Endometrium (tissue), 2 donors: Measurements from ENCODE around the gene SMC6.

Source experiments
- FAIRE-seq: peaks from 2 replicates; lab custom pipeline; 2012; peaks lifted over from hg19 to GRCh38; lab: Jason Lieb, UNC
- donor health status: control.
- donor health status: control.

SMC6 gene, protein sequence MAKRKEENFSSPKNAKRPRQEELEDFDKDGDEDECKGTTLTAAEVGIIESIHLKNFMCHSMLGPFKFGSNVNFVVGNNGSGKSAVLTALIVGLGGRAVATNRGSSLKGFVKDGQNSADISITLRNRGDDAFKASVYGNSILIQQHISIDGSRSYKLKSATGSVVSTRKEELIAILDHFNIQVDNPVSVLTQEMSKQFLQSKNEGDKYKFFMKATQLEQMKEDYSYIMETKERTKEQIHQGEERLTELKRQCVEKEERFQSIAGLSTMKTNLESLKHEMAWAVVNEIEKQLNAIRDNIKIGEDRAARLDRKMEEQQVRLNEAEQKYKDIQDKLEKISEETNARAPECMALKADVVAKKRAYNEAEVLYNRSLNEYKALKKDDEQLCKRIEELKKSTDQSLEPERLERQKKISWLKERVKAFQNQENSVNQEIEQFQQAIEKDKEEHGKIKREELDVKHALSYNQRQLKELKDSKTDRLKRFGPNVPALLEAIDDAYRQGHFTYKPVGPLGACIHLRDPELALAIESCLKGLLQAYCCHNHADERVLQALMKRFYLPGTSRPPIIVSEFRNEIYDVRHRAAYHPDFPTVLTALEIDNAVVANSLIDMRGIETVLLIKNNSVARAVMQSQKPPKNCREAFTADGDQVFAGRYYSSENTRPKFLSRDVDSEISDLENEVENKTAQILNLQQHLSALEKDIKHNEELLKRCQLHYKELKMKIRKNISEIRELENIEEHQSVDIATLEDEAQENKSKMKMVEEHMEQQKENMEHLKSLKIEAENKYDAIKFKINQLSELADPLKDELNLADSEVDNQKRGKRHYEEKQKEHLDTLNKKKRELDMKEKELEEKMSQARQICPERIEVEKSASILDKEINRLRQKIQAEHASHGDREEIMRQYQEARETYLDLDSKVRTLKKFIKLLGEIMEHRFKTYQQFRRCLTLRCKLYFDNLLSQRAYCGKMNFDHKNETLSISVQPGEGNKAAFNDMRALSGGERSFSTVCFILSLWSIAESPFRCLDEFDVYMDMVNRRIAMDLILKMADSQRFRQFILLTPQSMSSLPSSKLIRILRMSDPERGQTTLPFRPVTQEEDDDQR

DNA sequence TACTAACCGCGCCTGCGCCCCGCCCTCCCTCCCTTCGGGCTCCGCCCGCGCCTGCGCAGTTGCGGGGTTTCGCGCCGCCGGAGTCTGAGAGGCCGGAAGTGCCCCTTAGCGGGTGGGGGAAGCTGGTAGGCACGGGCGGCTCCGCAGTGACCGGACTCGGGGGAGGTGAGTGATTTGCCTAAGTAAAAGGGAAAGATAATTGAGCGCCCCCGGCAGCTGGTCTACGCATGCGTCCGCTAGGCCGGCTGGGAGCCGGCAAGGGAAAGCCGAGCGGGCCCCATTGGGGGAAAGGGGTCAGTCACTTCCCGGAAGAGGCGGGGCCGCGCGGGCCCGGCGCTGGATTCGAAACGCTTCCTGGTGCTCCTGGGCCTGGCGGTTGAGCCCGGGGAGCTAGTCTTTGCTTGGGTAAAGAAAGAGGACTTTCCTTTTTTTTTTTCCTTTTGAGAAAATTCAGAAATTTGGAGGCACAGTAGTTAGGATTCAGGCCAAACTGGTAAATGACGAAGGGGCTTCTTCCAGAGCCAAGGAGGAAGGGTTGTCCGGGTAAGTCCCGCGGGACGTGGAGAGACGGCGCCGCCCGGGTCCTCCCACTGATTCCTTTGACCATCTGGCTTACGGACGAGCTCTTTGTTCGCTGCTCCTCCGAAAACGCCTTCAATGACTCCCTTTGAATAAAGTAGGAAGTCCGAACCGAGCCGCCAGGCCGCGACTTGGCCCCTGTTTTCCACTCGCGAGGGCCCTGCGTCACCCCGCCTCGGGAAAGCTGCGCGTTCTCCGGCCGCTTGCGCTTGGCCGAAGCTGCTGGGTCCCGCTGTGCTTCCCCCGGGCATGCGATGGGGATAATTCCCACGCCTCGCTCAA, at the start of gene SMC6, which contains the start of gene GEN1:
Gene SMC6, minus strand, starts transcription at position 8 of the 861 bp plus-strand sequence. CDS start 7,864 bp downstream, outside the sequence.
Gene GEN1, plus strand, starts transcription at position 336 of the 861 bp plus-strand sequence. CDS start 5,806 bp downstream, outside the sequence.
- FAIRE-seq = no peak

DNA sequence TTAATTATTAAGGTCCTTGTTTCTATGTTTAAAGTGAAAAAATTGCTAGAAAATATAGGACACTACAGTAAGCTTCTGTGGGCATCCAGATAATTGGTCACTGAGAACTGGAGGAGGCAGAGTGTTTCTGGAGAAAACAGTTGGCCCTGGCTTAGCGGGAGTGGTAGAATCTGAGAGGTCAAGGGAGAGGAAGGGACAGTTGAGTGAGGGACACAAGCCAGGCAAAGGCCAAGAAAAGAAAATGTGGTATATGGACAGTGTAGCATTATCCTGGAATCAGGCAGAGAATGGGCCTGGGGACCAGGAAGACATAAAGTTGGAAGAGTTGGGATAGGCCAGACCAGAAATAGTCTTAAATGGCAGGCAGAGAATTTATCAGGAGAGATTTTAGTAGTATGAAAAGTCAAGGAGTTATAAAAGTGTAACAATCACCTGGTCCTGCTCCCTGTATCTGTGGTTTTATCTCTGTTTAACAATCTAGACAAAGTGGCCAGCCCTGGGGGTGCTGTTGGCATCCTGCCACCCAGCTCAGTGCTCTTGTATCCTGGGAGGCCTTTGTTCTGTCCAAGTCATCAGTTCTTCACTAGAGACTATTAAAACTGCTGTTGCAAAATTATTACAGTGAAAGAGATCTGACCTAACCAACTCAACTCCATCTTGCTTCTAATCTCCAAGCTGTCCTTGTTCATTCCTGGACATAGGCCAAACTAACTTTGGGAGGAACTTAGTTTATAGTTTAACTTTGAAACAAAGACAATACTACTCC, 47.3 kb upstream of the SMC6 start:
- FAIRE-seq = no peak

DNA sequence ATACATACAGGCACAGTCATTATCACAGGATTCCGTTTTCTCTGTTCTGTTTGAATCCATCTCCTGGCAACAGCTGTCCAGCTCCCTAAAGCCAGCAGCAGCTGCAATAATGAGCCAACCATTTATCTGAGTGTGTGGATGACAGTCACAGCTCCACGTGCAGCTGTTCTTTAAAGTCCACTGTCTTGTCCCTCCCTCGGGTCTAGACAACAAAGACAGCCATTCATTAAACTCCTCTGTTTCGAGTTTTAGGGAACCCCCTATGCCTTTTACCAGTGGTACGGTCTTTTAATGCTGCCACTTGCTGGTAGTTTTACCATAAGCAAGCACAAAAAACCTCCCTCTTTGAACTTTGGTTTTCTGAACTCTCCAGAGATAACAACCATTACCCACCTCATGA, 46.6 kb upstream of the SMC6 start:
- FAIRE-seq = no peak

DNA sequence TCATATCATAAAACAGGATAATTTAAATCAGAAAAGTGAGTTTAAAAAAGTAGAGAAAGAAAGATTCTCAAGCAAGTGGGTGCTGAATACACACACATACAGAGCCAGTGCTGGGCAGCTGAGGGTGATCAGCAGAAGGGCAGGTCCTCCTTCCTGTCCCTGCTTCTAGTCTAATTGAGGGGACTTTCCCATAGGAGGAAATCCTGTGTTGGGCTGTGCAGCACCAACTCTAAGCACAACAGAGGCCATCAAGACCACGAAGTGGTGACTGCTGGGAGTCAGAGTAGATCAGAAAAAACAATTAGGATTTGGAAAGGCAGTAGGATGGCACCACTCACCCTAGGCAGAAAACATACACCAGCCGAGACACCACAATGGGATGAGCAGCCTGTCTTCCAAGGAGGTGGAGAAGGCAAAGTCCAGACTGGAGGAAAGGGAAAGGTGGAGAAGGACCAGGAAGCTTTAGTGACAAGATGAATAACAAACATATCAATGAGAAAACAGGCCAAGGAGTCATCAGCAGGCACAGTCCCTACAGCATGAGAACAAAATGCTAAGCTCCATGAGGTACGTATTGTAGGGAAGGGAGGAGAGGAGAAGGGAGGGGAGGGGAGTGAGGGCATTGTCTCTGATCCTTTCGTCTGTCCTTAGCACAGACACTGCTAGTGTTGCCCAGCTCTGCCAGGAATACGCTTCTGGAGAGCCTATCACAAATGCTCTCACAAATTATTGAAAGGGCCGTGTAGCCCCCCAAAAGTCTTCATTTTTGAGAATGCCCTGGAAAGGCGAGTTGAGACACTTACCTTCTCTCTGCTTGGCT, 45.9 kb upstream of the SMC6 start:
- FAIRE-seq = no peak

DNA sequence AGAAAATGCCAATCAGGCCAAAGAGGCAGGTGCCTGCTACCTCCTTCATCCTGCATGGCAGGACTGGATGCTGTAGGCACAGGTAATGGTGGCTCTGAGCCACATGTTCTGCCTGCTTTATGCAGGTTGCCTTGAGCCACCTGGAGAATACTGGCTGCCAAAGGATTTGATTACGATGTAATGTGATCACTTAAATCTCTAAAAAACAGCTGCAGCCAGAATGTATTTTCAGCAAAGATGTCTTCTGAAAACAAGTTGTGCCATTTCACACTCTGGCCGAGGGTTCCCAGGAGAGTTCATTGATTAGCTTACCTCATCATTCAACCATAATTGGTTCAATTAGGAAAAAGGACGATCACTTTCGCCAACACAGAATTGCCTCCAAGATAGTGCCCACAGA, 44.7 kb upstream of the SMC6 start:
- FAIRE-seq = no peak

DNA sequence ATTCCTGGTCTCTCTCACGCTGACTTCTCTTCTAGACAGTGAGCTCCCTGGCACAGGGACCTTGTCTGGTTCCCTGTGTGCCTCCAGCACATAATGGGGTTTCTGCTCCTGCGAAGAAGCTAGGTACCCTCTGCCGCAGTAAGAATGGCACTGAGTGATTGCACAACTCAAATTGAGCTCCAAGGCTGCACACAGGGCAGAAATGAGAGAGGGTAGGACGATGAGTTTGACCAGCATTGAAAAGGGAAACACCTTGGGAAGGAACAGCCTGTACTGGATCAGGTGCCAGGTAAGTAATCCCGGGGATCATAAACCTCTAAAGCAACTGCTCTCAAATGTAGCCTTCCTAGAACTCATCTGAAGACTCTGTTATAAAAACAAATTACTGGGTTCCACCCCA, 41.7 kb upstream of the SMC6 start:
- no peak for FAIRE-seq

DNA sequence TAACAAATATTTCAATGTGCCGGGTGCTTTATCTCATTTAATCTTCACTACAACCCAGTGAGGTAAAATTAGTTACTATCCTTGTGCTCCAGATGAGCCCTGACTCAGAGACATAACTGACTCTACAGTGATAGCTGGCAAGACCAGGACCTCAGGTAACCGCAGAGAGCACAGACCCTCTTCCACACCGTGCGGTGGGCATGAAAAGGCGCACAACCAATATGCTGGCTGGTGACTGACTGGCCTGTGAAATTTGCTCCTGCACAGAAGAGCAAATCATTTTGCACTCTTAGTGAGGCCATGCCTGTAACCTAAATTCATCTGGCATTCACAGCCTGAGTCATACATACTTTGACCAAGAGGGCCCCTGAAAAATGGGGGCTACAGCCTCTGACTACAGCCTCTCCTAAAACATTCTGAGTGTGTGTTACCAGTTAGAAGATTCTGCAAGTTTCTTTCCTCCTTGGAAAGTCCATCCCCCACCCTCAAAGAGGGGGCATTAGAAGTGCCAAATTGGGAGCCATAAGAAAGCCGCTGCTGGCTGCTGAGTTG, 40.3 kb upstream of the SMC6 start:
- FAIRE-seq = no peak

DNA sequence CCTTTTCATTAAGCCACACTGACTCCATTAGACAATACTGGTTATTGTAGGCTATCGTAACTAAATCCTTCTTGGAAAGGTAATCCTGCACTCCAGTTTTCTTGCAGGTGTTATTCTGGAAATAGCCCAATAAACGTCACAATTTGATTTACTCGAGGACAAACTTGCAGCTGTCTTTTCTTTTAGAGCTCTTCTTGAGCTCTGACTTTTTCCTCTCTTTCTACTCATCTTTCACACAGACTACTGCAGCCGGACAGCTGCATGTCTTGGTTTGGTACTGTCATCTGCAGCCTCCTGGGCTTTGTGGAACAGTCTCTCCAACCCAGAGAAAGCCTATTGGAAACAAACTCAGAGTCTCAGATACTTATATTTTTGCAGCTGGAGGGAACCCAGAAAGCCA, 39.7 kb upstream of the SMC6 start:
- no peak for FAIRE-seq

DNA sequence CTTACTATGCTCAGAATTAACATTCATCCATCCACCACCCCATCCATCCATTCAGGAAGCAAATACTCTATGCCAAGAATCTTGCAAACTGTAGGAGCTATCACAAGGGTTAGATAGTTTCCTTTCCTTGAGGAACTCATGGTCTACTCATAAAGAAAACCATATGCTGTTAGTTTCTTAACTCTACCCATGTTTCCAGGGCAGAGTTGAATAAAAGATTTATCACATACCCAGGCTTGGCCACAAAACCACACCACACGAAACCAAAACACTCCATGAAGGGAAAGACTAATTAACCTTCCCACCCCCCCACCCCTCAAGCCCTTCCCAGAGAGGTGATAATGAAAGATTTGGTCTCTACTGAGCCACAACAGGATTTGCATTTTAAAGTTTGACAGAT, 38.9 kb upstream of the SMC6 start:
- FAIRE-seq = no peak

DNA sequence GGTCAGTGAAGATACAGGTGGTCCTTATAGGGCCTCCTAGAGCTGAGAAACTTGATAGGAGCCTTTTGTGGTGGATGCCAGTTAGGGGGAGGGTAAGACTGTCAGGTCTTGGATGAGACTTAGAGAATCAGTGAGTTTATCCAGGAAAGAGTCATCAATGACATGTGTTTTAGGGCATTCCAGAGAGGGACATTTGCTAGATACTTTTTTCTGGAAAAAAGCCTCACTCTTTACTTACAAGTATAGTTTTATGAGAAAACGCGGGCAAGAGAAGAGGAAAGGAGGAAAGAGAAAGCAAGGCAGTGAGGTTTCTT, 38.2 kb upstream of the SMC6 start:
- no peak for FAIRE-seq

DNA sequence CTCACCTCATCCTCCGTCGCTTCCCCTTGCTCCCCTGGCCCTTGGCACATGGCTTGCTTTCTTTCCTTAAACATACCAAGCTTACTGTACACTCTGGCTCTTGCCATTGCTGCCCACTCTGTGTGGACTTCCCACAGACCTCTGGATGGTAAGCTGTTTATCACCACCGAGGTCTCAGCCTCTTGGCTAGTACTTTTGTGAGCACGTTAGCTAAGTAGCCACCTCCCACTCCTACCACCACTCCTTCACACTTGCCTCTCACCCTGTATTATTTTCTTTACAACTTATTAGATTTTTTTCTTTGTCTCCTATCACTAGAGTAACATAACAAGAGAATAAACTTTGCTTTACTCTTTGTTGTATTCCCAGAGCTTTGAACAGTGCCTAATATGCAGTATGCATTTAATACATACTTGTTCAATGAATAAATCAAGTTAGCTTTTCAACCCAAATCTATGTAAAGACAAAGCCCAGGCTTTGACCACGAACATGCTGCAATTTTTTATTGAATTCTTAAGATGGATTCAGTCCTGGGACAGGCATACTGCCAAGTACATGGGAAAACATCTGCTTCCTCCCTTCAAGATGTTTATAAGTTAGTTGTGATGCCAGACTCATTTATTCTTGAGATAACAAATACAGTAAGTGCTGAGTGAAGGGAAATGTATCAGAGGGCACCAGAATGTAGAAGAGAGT, 37.7 kb upstream of the SMC6 start:
- FAIRE-seq = no peak

DNA sequence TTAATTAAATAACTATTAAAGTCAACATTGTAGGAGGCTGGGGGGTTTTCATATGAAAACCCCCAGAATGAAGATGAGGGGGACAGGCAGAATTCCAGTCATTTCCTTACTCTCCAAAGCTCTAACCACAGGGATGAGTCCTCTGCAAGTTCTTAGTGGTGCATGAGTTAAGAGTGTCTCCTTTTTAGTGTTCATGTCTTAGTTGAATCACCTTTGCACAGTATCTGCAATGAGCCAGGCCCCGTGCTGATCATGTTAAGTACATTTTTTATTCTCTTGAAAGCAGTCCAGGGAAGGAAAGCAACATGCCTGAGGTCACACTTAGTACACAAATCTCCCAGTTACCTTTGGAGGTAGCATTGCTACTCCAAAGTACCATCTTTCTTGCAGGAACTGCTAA, 36.9 kb upstream of the SMC6 start:
- FAIRE-seq = no peak

DNA sequence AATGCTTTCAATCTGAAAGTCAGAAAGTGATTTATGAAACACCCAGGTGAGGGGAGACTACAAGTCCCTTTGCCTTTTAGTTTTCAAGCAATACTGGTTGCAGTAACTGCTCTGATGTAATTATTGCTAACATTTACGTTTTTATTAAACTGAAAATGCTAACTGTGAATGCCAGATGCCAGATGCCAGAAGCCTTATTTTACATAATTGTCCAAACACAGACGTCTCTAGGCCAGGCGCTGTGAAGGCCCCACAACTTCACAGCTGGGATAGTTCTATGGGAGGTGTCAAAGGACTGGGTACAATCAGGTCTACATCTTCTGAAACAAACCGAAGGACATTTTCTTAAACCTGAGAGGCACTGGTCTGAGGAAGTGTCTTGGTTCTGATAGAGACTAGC, 35.2 kb upstream of the SMC6 start:
- FAIRE-seq = no peak

DNA sequence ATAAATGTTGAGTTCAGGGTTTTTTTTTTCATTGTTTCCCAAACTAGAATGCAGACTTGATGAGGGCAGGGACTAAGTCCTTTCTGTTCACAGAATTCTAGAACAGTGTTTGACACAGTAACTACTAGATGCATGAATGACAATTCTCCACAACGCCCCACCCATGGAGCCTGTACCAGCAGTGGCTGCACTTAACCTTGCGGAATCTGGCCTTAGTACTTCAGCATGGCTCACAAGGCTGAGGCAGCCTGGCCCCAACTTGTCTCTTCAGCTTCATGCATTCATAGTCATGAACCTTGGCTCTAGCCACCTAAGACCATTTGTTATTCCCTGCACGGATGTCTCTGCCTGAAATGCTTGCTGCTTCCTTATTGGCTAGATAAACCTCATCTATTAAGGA, 33.1 kb upstream of the SMC6 start:
- no peak for FAIRE-seq

DNA sequence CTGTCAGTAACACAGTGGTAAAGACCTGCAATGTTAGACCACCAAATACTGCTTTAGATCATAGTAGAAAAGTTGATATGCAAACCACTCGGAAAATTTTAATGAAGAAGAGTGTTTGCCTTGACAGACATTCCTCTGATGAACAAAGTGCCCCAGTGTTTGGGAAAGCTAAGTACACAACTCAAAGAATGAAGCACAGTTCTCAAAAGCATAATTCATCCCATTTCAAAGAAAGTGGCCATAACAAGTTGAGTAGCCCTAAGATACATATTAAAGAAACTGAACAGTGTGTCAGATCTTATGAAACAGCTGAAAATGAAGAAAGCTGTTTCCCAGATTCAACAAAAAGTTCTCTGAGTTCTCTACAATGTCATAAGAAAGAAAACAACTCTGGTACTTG, 27.9 kb upstream of the SMC6 start:
- FAIRE-seq = no peak

DNA sequence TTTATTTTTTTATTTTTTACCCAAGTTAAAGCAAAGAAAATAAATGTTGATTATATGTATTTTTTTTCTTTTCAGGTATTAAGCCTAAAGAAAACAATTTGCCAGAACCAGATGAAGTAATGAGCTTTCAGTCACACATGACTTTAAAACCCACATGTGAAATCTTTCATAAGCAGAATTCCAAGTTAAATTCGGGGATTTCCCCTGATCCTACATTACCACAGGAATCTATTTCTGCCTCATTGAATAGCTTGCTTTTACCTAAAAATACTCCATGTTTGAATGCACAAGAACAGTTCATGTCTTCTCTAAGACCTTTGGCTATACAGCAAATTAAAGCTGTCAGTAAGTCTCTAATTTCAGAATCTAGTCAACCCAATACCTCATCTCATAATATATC, 26.9 kb upstream of the SMC6 start:
- FAIRE-seq = no peak

DNA sequence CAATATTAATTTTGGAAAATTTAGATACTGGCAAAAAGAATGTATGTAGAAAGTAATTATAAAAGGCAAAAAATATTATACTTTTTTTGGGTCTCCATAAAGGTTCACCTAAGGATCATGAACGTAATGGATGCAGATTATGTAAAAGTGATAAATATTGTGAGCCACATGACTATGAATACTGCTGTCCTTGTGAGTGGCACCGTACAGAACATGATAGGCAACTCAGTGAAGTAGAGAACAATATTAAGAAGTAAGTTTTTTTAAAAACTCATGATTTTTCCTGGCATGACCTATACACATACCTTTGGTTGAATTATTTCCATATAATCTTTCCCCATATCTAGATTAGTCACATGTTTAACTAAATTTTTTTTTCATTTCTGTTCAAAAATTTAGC, 18.9 kb upstream of the SMC6 start:
- no peak for FAIRE-seq

DNA sequence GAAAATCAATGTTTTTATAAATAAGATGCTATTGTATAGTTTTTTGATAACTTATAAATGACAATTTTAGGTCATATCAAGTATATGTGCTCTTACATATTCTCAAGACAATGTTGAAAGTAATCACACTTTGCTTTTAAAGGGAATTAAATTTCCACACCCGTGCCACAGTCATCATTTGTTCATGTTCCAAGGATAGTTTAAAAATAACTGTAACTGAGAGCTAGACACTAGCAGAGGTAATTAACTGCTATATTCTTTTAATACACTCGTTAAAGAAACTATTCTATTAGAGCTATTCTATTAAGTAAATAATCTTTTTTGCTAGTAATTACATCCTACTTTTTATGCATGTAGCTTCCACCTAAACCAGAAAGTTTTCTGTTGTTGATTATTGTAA, 18.3 kb upstream of the SMC6 start:
- FAIRE-seq = no peak

DNA sequence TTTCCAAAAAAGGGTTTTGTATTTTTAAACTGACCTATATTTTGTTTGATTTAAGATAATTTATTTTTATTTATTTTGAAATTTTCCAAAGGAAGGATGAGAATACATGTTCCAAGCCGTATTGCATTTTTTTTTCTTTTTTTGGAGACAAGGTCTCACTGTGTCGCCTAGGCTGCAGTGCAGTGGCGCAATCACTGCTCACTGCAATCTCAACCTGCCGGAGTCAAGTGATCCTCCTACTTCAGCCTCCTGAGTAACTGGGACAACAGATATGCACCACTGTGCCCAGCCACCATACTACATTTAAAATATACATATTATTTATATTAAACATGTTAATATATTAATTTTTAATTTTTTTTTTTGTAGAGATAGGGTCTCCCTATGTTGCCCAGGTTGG, 15.3 kb upstream of the SMC6 start:
- FAIRE-seq = no peak
